Fibroblast of lung (primary cell): ENCODE results near the gene ACOX1.

ENCODE experiments used
- EZH2 ChIP-seq: IDR thresholded peaks from 2 replicates; pipeline ENCODE4 v1.5.1; 2012; ENCODE audit warnings: low read length, control low read depth, mild to moderate bottlenecking; ENCODE audit errors: missing control alignments
- TF ChIP-seq, protein P1 (sequence below), 2 donors: IDR thresholded peaks in 1 of 2; conservative IDR thresholded peaks in 1 of 2; 1 replicate in 1 of 2; 2 replicates in 1 of 2; pipeline ENCODE4 v1.5.1; 2011 to 2012; ENCODE audit warnings: low read length in 2 of 2, control low read depth in 1 of 2, inconsistent platforms in 1 of 2, low read depth in 1 of 2, mild to moderate bottlenecking in 1 of 2

DNA sequence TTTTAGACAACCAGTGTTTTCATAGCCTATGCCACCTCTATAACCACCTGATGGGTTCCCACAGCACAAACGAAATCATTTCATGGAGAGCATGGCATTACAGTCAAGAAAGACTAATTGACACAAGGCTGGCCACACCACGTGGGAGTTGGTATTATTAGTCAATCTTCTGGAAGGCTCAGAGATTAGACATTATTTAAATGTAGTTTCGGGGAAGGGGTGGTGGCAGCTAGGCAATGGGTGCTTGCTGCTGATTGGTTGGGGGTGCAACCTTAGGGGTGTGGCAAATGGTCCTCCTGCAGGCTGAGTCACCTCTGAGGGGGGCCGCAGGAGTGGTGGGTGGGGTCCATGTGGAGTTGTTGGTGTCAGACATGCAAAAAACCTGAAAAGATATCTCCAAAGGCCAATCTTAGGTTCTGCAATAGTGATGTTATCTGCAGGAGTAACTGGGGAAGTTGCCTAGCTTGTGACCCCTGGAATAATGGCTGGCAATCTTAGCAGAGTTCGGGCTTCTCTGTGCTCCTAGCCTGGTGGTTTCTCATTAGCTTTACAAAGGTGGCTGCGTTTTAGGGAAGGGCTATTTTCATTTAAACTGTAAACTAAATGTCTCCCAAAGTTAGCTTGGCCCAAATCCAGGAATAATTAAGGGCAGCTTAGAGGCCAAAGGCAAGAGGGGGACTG, 4.7 kb upstream of the ACOX1 start:
- TF ChIP-seq, protein P1, sequence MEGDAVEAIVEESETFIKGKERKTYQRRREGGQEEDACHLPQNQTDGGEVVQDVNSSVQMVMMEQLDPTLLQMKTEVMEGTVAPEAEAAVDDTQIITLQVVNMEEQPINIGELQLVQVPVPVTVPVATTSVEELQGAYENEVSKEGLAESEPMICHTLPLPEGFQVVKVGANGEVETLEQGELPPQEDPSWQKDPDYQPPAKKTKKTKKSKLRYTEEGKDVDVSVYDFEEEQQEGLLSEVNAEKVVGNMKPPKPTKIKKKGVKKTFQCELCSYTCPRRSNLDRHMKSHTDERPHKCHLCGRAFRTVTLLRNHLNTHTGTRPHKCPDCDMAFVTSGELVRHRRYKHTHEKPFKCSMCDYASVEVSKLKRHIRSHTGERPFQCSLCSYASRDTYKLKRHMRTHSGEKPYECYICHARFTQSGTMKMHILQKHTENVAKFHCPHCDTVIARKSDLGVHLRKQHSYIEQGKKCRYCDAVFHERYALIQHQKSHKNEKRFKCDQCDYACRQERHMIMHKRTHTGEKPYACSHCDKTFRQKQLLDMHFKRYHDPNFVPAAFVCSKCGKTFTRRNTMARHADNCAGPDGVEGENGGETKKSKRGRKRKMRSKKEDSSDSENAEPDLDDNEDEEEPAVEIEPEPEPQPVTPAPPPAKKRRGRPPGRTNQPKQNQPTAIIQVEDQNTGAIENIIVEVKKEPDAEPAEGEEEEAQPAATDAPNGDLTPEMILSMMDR (conservative IDR thresholded peaks at IDR 0.05 in 1 of 2, IDR thresholded peaks at IDR 0.05 in 1 of 2; ENCODE audit: low read depth in 1 of 2, low read length in 2 of 2), result no peak
- TF ChIP-seq EZH2, result no peak
